ENCODE data around the gene SLC6A7.

SLC6A7 gene

DNA sequence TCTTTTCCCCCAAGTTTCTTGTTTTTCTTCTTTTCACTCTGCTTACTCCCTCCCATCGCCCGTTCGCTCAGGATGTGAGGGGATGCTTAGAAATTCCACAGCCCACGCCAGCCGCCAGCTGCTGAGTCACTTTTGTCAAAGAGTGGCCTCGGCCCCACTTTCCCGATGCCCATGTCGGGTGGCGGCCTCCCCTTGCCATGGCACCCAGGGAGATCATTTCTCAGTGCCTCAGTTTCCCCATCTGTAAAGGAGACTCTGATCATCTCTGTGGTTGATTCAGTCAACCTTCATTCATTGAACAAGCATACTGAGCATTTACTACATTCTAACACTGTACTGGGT, 33.9 kb upstream of the SLC6A7 start:
- DNase-seq: no peak

DNA sequence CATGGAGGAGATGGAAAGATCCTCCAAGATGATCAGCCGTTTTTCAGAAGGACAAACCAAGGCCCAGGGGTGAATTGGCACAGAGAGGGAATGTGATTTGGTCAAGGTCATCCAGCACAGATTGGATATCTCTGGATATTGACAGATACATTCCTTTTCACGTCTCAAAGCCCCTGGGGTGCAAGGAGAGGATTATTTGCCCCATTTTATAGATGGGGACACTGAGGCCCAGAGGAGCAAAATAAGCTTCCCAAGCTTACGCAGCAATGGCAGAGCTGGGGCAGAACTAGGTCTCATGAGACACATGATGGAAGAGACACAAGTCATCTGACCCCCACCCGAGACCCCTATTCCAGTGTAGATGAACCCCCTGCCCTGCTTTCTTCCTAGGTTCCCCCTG, 33.3 kb upstream of the SLC6A7 start:
- no peak for DNase-seq

DNA sequence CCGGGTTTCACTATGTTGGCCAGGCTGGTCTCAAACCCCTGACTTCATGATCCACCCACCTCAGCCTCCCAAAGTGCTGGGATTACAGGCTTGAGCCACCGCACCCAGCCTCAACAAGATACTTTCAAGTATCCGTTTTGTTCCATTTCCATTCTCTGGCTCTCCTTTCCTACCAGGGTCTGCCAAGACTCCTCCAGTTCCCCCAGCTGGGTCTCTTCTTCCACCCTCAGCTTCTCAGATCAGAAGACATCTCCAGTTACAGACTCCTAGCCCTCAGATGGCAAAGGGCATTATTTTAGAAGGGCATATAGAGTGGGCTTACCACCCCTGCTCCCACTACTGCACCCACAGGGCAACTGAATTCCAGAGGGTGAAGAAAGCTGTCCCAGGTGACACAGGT, 32.7 kb upstream of the SLC6A7 start:
- DNase-seq: no peak

DNA sequence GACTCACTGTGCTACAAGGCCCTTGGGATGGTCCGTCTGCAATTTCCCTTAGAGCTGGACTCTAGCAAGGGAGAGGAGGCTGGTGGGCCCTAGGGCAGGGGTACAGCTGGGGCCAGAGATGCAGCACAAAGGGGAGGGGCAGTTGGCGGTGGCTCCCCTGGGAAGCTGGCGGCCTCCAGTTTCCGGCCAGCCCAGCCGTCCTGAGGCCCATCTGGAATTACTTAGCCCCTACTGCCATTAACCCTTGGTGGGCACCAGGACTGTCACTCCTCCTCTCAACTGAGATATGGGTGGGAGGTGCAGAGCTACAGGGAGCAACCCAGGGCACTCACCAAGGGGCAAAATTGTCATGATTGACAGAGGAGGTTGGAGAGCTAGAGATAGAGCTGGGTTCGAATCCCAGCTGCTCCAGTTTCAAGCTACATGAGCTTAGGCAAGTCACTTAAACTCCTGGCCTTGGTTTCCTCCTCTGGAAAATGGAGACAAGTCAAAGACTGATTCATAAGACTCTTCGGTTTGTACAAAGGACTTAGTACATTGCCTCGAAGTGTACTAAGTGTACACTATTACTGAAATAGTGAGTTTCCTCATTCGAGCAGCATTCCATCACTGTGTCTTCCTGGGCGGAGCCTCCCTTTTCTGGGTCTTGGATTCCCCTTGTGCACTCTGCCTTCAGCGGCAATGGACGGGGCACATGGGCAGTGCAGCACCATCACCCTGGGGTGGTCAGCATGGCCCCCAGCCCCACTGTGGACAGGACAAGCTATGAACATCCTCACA, 31.5 kb upstream of the SLC6A7 start:
- DNase-seq: no peak

DNA sequence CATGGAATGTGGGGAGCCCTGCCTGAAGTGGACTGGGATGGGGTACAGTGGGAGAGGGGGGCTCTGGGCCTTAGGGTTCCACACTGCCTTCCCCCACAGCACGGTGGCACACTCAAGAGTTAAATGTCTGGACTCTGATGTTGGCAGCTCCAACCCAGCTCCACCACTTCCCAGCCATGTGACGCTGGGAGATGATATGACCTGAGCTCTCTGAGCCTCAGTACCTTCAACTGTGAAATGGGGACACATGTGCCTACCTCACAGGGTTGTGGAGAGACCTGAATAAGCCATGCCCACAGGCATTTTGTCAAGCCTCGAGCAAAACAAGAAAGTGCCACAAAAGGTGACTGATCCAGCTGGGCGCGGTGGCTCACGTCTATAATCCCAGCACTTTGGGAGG, 30.8 kb upstream of the SLC6A7 start:
- no peak for DNase-seq

DNA sequence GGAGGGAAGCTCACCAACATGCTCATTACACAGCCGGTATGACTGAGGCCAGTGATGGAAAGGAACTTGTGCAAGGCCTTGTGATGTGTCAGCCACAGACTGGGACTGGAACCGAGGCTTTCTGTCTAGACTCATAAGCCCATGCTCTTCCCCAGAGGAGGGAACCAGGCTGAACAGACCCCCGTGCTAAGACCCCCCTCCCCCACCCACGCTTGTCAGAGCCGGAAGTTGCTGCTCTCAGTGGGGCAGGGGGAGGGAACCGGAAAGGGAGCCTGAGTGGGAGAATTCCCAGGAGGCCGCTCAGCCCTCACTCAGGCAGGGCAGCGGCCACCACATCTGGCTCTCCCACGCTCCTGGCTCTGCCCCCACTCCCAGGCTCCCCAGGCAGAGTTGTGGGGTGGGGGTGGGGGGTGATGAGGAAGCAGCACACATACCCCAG, 30.1 kb upstream of the SLC6A7 start:
- DNase-seq: no peak

DNA sequence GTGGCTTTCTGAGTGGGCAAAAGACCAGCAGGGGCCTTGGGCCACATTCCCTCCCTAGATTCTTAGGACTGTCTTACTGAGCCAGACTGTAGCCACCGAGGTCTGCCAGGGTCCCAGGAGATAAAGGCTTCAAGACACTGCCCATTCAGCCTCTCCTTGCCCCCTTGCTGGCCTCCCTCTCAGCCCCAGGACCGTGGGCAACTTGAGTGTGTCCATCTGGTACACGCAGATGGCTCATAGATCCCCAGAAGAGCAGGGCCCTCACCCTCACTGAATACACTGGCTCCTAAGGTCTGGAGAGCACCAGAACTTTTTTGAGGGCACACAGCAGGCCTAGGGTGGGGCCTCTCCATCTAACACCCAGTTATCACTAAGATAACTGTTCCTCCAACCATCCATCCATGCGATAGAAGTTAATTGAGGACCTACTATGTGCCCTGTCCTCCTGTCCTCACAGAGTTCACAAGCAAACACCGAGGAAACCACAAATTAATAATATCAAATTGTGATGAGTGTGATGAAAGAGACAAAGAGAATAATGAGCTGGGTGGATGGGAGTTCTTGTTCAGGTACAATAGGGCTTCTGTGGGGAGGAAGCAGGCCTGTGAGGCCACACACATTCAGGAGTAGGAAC, 29.3 kb upstream of the SLC6A7 start:
- DNase-seq: no peak

DNA sequence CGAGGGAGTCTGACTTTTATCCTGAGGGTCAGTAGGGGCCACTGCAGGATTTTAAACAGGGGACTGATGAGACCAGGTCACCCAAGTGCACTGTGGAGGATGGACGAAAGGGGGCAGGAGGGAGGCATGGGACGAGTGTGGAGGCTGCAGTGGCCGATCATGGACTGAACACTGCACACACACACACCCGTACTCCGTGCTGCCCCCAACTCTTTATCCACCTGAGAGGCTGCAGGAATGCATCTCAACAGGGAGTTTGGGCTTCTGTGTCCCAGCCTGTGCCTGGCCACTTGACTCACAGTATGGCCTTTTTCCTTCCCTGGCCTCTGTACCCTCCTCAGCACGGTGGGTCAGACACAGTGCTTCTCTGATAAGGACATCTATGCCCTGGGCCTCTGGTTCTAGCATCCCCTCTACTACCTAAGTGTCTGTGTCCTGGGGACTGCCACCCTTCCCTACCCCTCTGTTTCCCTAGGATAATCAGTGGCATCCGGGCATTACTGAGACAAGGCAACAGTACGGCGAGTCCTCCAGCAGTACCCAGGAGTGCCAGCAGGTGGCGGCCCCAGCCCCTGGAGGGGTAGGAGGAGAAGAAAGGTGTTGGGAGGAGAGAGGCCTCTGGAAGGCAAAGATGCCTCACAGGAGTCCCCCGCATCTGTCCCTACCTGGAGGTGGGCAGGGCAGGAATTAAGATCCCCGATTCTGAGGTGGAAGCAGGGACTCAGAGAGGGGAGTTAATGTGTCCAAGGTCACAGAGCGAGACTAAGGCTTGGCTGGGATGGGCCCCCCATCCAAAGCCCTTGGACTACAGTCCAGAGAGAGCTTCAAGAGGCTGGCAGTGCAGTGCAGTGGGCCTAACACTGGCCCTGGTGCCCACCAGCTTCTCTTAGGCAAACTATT, 28.4 kb upstream of the SLC6A7 start:
- DNase-seq: peak; percentile 45

DNA sequence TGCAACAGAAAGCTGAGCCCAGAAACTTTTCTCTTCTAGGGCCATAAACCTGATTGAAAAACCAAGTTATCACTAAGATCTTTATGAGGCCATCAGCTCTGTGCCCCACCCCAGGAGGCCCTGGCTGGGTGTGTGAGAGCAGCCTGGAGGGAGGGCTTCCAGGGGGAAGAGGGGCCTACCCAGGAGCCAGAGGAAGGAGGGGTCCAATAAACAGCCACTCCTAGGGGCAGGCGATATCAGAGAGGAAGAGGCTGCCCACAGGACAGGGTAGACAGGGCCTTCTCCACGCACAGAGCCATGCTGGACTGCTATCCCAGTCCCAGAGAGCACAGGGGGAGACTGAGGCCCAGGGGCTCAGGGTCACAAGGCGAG, 27.7 kb upstream of the SLC6A7 start:
- no peak for DNase-seq

DNA sequence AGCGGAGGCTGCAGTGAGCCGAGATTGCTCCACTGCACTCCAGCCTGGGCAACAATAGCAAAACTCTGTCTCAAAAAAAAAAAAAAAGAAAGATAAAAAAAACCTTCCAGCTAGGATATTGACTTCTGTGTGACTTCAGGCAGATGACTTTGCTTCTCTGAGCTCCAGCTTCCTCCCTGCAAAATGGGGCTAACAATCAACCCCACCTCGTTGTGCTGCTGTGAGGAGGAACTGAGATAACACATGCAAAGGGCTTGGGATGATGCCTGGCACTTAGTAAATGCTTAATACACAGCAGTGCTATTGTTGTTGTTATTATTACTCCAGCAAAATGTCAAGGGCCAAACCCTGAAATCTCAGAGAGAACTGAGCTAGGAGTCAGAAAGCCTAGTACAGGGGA, 26.8 kb upstream of the SLC6A7 start:
- DNase-seq: no peak

DNA sequence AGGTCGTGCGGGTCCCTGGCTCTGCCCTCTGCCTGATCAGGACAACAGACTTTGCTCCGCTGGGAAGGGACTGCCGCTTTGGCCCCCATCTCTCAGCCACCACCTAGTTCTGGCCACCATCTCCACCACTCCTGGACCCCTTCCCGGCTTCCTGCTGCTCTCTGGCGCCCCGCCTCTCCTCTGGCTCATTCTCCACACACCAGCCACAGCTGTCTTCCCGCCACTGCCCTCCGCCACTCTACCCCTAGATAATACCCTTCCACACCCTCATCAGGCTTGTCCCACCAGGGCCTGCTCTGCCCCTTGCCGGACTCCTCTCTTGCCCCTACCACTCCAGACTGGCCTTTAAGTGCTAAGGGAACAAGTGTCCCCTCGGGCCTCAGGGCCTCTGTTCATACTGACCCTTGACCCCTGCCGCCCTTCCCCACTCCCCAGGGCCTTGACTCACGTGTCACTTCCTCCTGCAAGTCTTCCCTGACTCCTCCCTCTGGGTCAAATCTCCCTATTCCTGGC, 26.3 kb upstream of the SLC6A7 start:
- DNase-seq: no peak

DNA sequence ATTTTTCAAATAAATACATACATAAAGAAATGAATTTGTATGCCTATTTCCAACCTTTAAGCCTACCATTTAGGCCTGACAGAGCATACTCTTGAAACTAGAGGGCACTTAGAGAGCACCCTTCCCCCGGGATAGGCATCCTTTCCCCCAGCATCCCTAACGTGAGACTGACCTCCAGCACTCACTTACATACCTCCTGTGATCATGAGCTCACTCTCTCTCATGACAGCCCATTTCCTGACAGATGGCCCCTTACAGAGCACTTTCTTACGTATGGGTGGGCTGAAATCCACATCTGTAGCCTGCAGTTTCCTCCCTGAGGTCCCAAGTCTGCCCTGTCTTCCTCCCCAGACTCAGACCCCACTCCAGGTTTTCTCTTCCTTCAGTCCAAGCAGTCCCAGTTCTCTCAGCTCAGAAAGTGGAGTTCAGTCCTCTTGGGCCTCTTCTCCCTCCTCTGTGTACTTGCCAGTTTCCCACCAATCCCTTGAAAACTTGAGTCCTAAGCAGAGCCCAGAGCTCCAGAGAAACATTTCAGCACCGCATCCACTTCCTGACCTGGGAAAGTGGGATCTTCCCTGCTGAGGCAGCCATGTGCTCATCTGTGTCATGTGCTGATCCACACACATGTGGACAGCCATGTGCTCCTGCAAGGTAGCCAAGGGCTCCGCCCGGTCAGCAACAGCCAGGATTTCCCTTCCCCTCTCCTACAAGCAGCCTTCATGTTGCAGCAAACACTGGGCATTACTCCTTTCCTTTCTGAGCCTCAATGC, 25.5 kb upstream of the SLC6A7 start:
- no peak for DNase-seq

DNA sequence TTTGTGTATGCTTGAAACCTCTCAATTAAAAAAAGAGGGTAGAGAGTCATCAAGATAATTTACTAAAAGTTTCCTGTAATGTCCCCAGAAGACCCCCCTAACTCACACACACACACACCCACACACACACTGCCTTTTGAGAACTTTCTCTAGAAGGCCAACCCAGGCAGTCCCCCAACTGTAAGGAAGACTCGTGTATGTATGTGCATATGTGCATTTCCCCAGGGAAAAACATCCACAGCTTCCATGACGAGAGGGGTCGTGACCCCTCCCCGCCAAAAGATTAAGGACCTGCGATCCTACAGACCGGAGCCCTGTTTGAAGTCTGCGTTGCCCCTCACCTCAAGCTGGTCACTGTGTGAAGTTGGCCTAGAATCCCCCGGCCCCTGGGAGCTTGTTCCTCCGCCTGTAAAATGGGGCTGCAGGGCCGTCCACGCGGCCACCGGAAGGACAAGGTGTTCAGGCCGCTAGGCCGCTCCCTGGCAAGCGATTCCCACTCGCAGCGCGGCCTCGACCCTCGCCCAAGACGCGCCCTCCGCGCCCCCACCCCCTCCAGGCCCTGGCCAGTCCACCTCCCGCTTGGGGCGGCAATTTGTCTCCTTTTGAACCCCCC, 23.7 kb upstream of the SLC6A7 start:
- no peak for DNase-seq

DNA sequence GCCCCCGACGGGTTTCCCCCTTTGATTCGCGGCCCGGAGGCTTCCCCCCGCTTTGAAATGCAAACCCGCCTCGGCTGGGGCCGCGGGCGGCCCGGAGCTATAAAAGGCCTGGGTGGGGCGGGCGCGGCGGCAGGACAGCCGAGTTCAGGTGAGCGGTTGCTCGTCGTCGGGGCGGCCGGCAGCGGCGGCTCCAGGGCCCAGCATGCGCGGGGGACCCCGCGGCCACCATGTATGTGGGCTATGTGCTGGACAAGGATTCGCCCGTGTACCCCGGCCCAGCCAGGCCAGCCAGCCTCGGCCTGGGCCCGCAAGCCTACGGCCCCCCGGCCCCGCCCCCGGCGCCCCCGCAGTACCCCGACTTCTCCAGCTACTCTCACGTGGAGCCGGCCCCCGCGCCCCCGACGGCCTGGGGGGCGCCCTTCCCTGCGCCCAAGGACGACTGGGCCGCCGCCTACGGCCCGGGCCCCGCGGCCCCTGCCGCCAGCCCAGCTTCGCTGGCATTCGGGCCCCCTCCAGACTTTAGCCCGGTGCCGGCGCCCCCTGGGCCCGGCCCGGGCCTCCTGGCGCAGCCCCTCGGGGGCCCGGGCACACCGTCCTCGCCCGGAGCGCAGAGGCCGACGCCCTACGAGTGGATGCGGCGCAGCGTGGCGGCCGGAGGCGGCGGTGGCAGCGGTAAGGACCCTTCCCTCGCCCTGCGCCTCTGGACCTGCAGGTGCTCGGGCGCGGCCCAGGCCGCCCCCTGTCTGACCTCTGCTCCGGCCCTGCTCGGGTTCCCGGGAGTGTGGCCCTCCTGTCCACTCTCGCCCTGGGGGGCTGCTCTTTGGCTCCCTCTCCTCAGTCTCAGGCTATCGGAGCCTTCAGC, 23.0 kb upstream of the SLC6A7 start, which contains the start of gene CDX1:
TSS of gene CDX1 (plus strand) at position 129 of the 862 bp plus-strand sequence. CDS start at position 228, 99 bp downstream.
- no peak for DNase-seq

DNA sequence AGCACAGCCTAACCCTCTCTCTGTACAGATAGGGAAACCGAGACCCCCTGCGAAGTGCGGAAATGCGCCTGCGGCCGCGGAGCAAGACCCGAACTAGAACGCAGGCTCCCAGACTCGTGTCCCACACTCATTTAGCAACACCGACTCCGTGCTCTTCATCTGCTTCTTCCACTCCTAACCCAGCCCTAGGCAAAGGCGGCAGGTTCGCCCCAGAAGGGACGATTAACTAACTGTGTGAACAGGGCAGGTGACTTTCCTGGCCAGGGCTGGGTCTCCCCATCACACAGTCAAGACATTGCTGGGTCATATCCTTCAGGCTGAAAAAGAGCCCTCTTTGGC, 22.4 kb upstream of the SLC6A7 start:
- DNase-seq: no peak

DNA sequence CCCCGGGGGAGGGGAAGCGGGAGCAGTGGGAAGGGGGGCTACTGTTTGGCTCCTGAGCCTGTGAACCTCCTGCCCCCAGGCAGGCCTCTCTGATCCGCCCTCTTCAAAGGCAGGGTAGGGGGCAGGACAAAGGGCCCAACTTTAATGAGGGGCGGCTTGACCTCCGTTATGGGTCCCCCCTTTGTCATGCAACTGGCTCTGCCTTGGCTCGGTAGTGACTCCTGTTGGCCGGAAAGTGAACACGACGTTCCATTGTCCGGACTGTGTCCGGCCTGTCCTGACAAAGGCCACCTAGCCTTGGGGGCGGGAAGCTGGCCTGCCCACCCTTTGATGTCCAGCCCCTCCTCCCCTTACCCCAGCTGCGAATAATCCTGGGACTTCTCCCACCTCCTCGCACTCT, 22.0 kb upstream of the SLC6A7 start:
- DNase-seq: no peak

DNA sequence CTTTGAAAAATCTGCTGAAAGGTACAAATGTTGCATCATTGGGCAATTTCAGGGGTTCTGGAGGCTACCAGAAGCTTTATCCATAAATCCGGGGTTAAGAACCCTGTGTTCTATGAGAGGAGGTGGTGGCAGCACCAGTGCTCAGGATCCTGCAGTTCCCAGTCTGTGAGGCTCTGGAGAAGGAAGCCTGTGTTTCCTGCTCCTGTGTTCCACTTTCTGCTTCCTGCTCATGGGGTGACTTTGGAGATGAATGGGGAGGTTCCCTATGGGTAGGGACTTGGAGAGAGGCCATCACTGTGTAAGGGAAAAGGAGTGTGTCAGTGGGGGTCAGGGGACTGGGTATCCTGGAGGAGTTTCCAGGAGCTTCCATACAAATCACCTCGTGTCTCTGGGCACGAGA, 21.0 kb upstream of the SLC6A7 start:
- no peak for DNase-seq

DNA sequence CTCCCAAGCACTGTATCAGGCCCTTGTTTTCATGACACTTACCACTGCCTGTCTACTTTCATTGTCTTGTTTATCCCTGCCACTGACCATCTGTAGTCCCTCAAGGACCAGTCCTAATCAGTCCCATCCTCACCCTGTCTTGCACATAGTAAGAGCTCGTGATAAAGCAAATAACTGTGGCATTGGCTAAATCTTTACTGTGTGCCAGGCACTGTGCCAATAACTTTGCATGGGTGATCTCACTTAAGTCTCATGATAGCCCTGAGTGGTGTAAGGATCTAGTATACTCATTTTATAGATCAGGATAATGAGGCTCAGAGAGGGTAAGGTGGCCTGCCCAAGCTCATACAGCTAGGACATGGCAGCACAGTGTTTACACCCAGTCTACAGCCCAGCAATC, 17.7 kb upstream of the SLC6A7 start:
- no peak for DNase-seq

DNA sequence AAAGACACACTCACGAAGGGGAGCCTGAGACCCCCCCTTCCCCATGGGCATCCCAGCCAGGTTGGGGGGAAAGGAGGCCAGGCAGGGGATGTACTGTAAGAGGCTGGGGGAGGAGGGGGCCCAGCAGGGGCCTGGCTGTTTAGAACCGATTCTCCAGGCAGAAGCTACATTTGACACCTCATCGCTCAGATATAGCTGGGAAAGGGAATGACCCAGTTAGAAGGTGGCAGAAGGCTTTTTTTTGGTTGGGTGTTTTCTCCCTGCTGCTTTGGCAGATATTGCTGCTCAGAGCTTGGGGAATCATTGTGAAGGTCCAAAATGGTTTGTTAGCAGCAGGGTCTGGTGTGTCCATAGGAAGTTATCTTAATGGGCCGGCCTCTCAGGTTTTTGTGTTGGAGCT, 17.3 kb upstream of the SLC6A7 start:
- no peak for DNase-seq

DNA sequence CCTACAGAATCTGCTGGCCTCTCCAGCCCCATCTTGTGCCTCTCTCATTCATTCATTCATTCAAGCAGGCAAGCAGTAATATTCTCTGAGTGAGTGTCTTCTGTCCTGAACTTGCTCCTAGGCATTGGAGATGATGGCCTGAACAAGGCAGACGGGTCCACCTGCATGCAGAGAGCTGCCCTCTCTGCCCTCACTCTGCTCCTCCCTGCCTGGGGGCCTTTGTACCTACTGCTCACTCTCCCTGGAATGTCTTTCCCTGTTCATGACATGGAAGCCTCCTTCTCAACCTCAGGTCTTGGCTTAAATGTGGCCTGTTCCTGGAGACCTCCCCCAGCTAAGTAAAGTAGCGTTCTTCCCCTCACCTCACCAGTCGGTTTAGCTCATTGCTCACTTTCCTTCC, 16.7 kb upstream of the SLC6A7 start:
- no peak for DNase-seq

DNA sequence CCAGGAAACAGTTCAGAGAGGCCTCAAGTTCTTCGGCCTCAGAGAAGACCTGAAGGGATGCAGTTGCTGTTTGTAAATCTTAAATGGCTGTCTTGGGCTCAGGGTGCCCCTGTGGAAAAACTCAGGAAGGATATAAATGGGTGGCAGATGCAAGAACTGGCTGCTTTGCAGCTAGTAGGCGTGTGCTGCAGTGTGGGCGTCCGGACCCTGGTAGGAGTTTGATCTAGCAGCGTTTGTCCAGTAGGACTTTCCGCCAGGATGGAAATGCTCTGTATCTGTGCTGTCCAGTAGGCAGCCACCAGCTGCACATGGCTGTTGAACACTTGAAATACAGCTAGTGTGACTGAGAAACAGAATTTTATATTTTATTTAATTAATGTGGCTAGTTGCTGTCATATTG, 15.6 kb upstream of the SLC6A7 start:
- no peak for DNase-seq

DNA sequence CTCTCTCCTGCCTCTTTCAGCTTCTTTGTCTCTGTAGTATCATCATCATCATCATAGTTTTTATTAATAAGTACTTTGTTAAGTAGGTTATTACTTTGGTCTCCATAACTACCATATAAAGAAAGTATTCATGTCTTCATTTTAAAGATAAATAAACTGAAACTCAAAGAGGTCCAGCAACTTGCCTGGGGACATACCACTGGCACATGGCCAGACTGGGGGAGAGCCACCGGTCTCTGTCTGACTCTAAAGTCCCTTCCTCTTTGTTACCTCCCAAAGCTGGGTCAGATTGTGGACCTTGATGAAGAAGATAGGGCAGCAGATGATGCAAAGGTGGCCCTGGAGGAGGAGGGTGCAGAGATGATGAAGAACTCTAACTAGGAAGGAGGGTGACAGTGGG, 14.8 kb upstream of the SLC6A7 start:
- DNase-seq: no peak

Data from SHP77 treated with DMSO at 0.1 percent for 48 hours (cell line).